Measurements from ENCODE around the gene PTPRN2.

Gene PTPRN2

DNA sequence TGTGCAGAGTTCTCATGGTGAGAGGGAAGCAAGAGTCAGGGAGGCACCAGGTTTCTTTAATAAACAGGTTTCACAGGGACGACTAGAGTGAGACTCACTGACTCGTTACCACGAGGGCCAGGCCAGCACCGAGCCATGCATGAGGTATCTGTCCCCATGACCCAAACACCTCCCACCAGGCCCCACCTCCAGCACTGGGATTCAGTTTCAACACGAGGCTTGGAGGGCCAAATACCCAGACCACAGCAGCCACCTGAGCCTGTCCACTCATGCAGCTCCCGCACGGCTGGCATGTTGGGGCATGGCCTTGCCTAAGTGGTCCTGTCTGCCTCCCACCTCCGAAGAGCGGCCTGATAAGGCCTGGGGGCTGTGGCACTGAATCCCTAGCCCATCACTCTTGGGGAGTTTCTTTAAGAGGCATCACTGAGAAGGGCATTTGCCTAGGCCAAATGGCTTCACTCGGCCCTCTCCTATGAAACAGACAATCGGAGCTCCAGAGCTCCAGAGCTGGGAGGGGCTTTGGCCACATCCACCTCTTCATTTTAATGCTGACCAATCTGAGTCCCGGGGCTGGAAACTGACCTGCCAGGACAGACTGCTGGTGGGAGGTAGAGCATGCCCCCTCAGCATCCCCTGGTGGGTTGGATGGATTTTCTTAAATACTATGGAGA lies 1093.0 kb downstream of the PTPRN2 start:
- DNase-seq (ENCODE audit: low spot score), result peak; percentile 39

DNA sequence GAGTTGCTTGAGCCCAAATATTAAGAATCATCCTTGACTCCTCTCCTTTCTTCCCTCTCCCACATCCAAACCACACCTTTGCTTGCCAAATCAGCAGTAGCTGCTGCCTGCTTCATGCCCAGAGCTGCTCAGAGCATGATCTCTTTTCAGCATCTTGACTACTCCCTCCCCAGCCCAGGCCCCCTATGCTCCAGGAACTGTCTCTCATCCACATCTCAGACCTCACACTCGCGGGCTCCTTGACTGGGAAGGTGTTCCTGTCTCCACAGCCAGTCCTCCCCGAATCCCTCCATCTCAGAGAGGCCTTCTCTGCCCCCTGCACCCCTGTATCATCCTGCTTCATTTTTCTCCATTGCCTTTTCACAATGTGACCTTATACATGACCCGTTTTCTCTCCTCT lies 1093.8 kb downstream of the PTPRN2 start:
- peak; percentile 22 for DNase-seq (ENCODE audit: low spot score)

DNA sequence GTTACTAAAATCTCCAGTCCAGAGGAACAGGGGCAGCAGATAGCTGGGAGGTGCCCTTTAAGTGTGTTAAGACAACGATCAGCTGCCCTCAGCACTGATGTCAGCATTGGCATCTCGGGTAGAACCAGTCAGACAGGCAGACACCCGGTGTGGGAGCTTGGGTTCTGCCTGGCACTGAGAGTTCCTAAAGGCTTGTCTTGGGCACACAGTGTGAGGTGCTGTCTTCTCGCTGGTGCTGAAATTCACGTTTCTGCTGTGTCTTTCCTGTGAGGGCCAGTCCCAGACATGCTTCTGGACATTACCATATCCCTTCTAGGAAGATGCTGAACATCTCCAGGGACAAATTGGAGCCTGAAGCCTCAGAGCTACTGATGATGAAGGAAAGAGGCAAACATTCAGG lies 1094.6 kb downstream of the PTPRN2 start:
- peak; percentile 29 for DNase-seq (ENCODE audit: low spot score)

DNA sequence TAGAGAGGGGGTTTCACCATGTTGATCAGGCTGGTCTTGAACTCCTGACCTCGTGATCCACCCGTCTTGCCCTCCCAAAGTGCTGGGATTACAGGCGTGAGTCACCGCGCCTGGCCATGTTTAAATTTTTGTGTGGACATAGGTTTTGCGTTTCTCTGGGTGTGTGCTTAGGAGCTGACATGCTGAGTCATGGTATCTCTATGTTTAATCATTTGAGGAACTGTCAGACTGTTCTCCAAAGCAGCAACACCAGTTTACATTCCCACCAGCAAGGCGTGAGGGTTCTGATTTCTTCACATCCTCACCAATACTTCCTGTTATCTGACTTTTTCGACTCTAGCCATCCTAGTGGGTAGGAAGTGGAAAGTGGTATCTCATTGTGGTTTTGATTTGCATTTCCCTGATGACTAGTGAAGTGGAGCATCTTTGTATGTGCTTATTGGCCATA lies 1097.1 kb downstream of the PTPRN2 start:
- DNase-seq (ENCODE audit: low spot score), result peak; percentile 5

DNA sequence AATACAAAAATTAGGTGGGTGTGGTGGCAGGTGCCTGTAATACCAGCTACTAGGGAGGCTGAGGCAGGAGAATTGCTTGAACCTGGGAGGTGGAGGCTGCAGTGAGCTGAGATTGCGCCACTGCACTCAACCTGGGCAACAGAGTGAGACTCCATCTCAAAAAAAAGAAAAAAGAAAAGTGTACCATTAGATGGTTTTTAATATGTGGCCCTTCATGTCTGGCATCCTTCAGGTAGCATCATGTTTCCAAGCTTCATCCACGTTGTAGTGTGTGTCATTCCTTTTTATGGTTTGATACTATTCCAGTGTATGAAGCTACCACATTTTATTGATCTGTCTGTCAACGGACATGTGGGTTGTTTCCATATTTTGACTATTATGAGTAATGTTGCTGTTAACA lies 1097.8 kb downstream of the PTPRN2 start:
- DNase-seq (ENCODE audit: low spot score), result peak; percentile 9
